HepG2 (cell line): ENCODE data around the gene NRSN2. TPM values are rescaled to one million over a fixed set of nuclear protein-coding genes. Genes with fewer than 3 reads are reported as not detected.

ENCODE experiments used
- CBX2 ChIP-seq, 2 experiments: fragments of 200-600 bp in 1 of 2; sonication (generic); formaldehyde crosslinking in 1 of 2; IDR thresholded peaks; 2 replicates each; pipeline versions ENCODE4 v1.7.0 to v1.8.1; 2018 to 2022; ENCODE audit warnings: low read depth in 2 of 2, low read length in 1 of 2, mild to moderate bottlenecking in 1 of 2, missing genetic modification reagents in 1 of 2
- CREBL2 ChIP-seq: sonication (generic); formaldehyde crosslinking; IDR thresholded peaks from 2 replicates; pipeline ENCODE4 v1.8.1; 2023; ENCODE audit warnings: missing genetic modification reagents, mild to moderate bottlenecking, borderline replicate concordance
- EP300 ChIP-seq, 3 experiments: sonication (generic) in 1 of 3; formaldehyde crosslinking in 1 of 3; IDR thresholded peaks; 2 replicates each; pipeline versions ENCODE4 v1.5.1 to v1.6.1; 2011 to 2020; ENCODE audit warnings: low read depth in 2 of 3, low read length in 2 of 3, borderline replicate concordance in 1 of 3, improper control_type of control experiment in 1 of 3, mild to moderate bottlenecking in 1 of 3, missing genetic modification reagents in 1 of 3, moderate library complexity in 1 of 3
- FOSL2 ChIP-seq: sonication (generic); formaldehyde crosslinking; IDR thresholded peaks from 2 replicates; pipeline ENCODE4 v1.4.0; 2020; ENCODE audit warnings: missing genetic modification reagents
- FOXA3 ChIP-seq: IDR thresholded peaks from 2 replicates; pipeline ENCODE4 v1.6.1; 2016; ENCODE audit warnings: missing genetic modification reagents, missing compliant biosample characterization
- JUND ChIP-seq: sonication (generic); formaldehyde crosslinking; IDR thresholded peaks from 2 replicates; pipeline ENCODE4 v1.8.0; 2022; ENCODE audit warnings: mild to moderate bottlenecking, missing genetic modification reagents
- LRRFIP1 ChIP-seq: sonication (generic); formaldehyde crosslinking; conservative IDR thresholded peaks from 2 replicates; pipeline ENCODE4 v1.4.0; 2020; ENCODE audit warnings: missing genetic modification reagents
- NCOA2 ChIP-seq: sonication (generic); formaldehyde crosslinking; IDR thresholded peaks from 2 replicates; pipeline ENCODE4 v1.8.0; 2022; ENCODE audit warnings: inconsistent platforms
- NFIB ChIP-seq: sonication (generic); formaldehyde crosslinking; IDR thresholded peaks from 2 replicates; pipeline ENCODE4 v1.9.0; 2021; ENCODE audit warnings: missing genetic modification reagents, mild to moderate bottlenecking, borderline replicate concordance
- NFKB2 ChIP-seq: sonication (generic); formaldehyde crosslinking; IDR thresholded peaks from 2 replicates; pipeline ENCODE4 v1.4.0; 2020; ENCODE audit warnings: missing genetic modification reagents, borderline replicate concordance
- NR1H2 ChIP-seq: sonication (generic); formaldehyde crosslinking; IDR thresholded peaks from 2 replicates; pipeline ENCODE4 v1.8.1; 2022; ENCODE audit warnings: low read depth, missing genetic modification reagents, borderline replicate concordance
- PHF5A ChIP-seq: IDR thresholded peaks from one replicate; pipeline ENCODE4 v1.6.1; 2018; ENCODE audit warnings: low read depth, missing genetic modification reagents; ENCODE audit not compliant: unreplicated experiment
- PHF8 ChIP-seq: sonication (generic); formaldehyde crosslinking; IDR thresholded peaks from 2 replicates; pipeline ENCODE4 v1.5.0; 2020; ENCODE audit warnings: missing genetic modification reagents
- POLR2G ChIP-seq: fragments of 200-400 bp; formaldehyde crosslinking; IDR thresholded peaks from 2 replicates; pipeline ENCODE4 v1.6.1; 2018; ENCODE audit warnings: mild to moderate bottlenecking, low read depth, low read length, moderate library complexity
- RBFOX2 ChIP-seq: fragments of 200-400 bp; formaldehyde crosslinking; IDR thresholded peaks from 2 replicates; pipeline ENCODE4 v1.6.1; 2017; ENCODE audit warnings: low read depth, mild to moderate bottlenecking, low read length
- REL ChIP-seq: sonication (generic); formaldehyde crosslinking; conservative IDR thresholded peaks from 2 replicates; pipeline ENCODE4 v1.8.0; 2022; ENCODE audit warnings: mild to moderate bottlenecking, missing genetic modification reagents, moderate library complexity
- TCF12 ChIP-seq, 2 experiments: fragments of 450-650 bp in 1 of 2; sonication (generic) in 1 of 2; formaldehyde crosslinking in 1 of 2; IDR thresholded peaks; 2 replicates each; pipeline versions ENCODE4 v1.6.1 to v1.8.0; 2017 to 2022; ENCODE audit warnings: antibody characterized with exemption in 1 of 2, mild to moderate bottlenecking in 1 of 2, missing genetic modification reagents in 1 of 2, moderate library complexity in 1 of 2
- TIGD3 ChIP-seq: sonication (generic); formaldehyde crosslinking; IDR thresholded peaks from 2 replicates; pipeline ENCODE4 v1.5.1; 2020; ENCODE audit warnings: mild to moderate bottlenecking, missing genetic modification reagents, borderline replicate concordance
- ZFP36 ChIP-seq: fragments of 150-350 bp; IDR thresholded peaks from 2 replicates; pipeline ENCODE4 v1.6.1; 2018; ENCODE audit warnings: borderline replicate concordance, low read length, low read depth; ENCODE audit not compliant: partially characterized antibody
- ZNF557 ChIP-seq: sonication (generic); formaldehyde crosslinking; IDR thresholded peaks from 2 replicates; pipeline ENCODE4 v1.4.0; 2020; ENCODE audit warnings: missing genetic modification reagents
- ZSCAN12 ChIP-seq: sonication (generic); formaldehyde crosslinking; IDR thresholded peaks from 2 replicates; pipeline ENCODE4 v1.9.0; 2021; ENCODE audit warnings: mild to moderate bottlenecking, missing genetic modification reagents
- ZSCAN20 ChIP-seq: sonication (generic); formaldehyde crosslinking; IDR thresholded peaks from 2 replicates; pipeline ENCODE4 v1.4.0; 2020; ENCODE audit warnings: missing genetic modification reagents, mild to moderate bottlenecking, borderline replicate concordance
- ZSCAN29 ChIP-seq: sonication (generic); formaldehyde crosslinking; conservative IDR thresholded peaks from 2 replicates; pipeline ENCODE4 v1.4.0; 2020; ENCODE audit warnings: mild to moderate bottlenecking, missing genetic modification reagents
- ZSCAN31 ChIP-seq: sonication (generic); formaldehyde crosslinking; IDR thresholded peaks from 2 replicates; pipeline ENCODE4 v1.5.0; 2020; ENCODE audit warnings: low read depth, mild to moderate bottlenecking, missing genetic modification reagents
- polyA plus RNA-seq, 8 experiments: library from polyadenylated mRNA; depleted of rRNA in 3 of 8; stranded (reverse) in 7 of 8; unstranded in 1 of 8; fragments of >200 nt; fragmentation: Illumina TruSeq in 4 of 8; extraction: Trizol in 4 of 8; gene quantifications; 2 replicates each; pipeline versions ENCODE4 v1.2.1 to v1.2.3, GENCODE V29; 2011 to 2016; ENCODE audit warnings: low read depth in 4 of 8, missing spikeins in 1 of 8, mixed read lengths in 1 of 8; ENCODE audit not compliant: insufficient read depth in 1 of 8
- total RNA-seq, 5 experiments: library from RNA; depleted of rRNA; stranded (reverse); fragments of >200 nt; fragmentation: Illumina TruSeq; extraction: Trizol; gene quantifications; 2 replicates each; pipeline ENCODE4 v1.2.3, GENCODE V29; 2016; ENCODE audit warnings: low read depth in 1 of 5

The NRSN2 gene
- total and polyA plus RNA-seq, 2 of the 13 experiments (the other 11 are each of a cell fraction or from before 2014, with no cell fraction given), result 32.3 to 49.4 TPM

- TF ChIP-seq ZNF557, result peak; percentile 51; the same call in 1 of the 2 replicates
- TF ChIP-seq REL (CRISPR knock-in tag), result peak; percentile 96
- TF ChIP-seq EP300 (IDR thresholded peaks at IDR 0.05; ENCODE audit: low read depth in 2 of 2, low read length in 2 of 2), result peak in 1 of 2 experiments; percentile 86; a peak in 3 of 4 replicates
- peak; percentile 73 for TF ChIP-seq EP300 (CRISPR knock-in tag; IDR thresholded peaks at IDR 0.05; ENCODE audit: borderline replicate concordance)
- 0 out of 2 replicates have a peak, but pooled peaks have one; percentile 74 for TF ChIP-seq NR1H2
- TF ChIP-seq ZSCAN31 (CRISPR knock-in tag), result peak; percentile 99; the same call in 1 of the 2 replicates
- peak; percentile 91; the same call in 1 of the 2 replicates for TF ChIP-seq ZSCAN20 (CRISPR knock-in tag)
- peak; percentile 93 for TF ChIP-seq NCOA2 (CRISPR knock-in tag)
- TF ChIP-seq ZSCAN29 (CRISPR knock-in tag), result peak; percentile 95; the same call in 1 of the 2 replicates
- peak; percentile 75 for TF ChIP-seq FOSL2 (CRISPR knock-in tag)
- TF ChIP-seq POLR2G, result peak; percentile 97
- no peak for TF ChIP-seq NFIB (CRISPR knock-in tag)
- peak; percentile 95 for TF ChIP-seq RBFOX2
- no peak for TF ChIP-seq LRRFIP1
- peak; percentile 92 for TF ChIP-seq FOXA3 (CRISPR knock-in tag)
- TF ChIP-seq PHF5A (CRISPR knock-in tag), result peak; percentile 77
- TF ChIP-seq CBX2 (IDR thresholded peaks at IDR 0.05; ENCODE audit: low read depth, low read length), result no peak
- no peak; the same call in 1 of the 2 replicates for TF ChIP-seq CBX2 (CRISPR knock-in tag; IDR thresholded peaks at IDR 0.05; ENCODE audit: low read depth)
- TF ChIP-seq NFKB2 (CRISPR knock-in tag), result peak; percentile 95; the same call in 1 of the 2 replicates
- TF ChIP-seq CREBL2, result 0 out of 2 replicates have a peak, but pooled peaks have one; percentile 83
- TF ChIP-seq ZFP36, result peak; percentile 41
- peak; percentile 84 for TF ChIP-seq PHF8 (CRISPR knock-in tag)
- TF ChIP-seq TIGD3 (CRISPR knock-in tag), result no peak
- no peak for TF ChIP-seq ZSCAN12
- TF ChIP-seq TCF12 (IDR thresholded peaks at IDR 0.05), result no peak
- peak; percentile 67 for TF ChIP-seq TCF12 (CRISPR knock-in tag; IDR thresholded peaks at IDR 0.05)
- peak; percentile 62; the same call in 1 of the 2 replicates for TF ChIP-seq JUND (CRISPR knock-in tag)
These were observed 951 bp downstream of the NRSN2 start (continued) for GRCh38 chr20:347640-348484.
